ENCODE measurements around the gene CAPN1. TPM values are rescaled to one million over a fixed set of nuclear protein-coding genes. Genes with fewer than 3 reads are reported as not detected.

The CAPN1 gene
- polyA plus RNA-seq, 2 of the 4 experiments (the other 2 are of a cell fraction) = 63.7 to 93.1 TPM

- TF ChIP-seq MAX (IDR thresholded peaks at IDR 0.05) = no peak
These were observed 43.8 kb downstream of the CAPN1 start (continued) for GRCh38 chr11:65225279-65226102.

GRCh38 chr11:65226103-65226442, 44.3 kb downstream of the CAPN1 start:
- 86% methylated on average over 7 of the region's 7 CpGs for WGBS (ENCODE audit: missing lambda C conversion rate)
- ATAC-seq (no peak), FAIRE-seq (no peak)

More at GRCh38 chr11:65226103-65226442, 44.3 kb downstream of the CAPN1 start:
- ChIA-PET POLR2A (no interaction called here), CTCF (interaction anchor here (0.9 to 11.8 kb wide), 7 partner anchors 11 to 106 kb away, joined by 3 to 81 read pairs (median 4); no protein-coding TSS in a partner anchor)
- H3K9me3 ChIP-seq = no peaks in the 10 kb centered on the region
- no peak for TF ChIP-seq JUNB (IDR thresholded peaks at IDR 0.05)
- TF ChIP-seq EP300 (IDR thresholded peaks at IDR 0.05) = no peak
- no peak for TF ChIP-seq SMC3 (IDR thresholded peaks at IDR 0.05)
- no peak for TF ChIP-seq KDM1A (IDR thresholded peaks at IDR 0.05; ENCODE audit: low read depth)
- no peak for TF ChIP-seq PHF8 (IDR thresholded peaks at IDR 0.05; ENCODE audit: borderline replicate concordance, low read depth)
- no peak for TF ChIP-seq E2F6 (IDR thresholded peaks at IDR 0.05; ENCODE audit: borderline replicate concordance, low read depth)
- TF ChIP-seq HEYL (CRISPR knock-in tag; IDR thresholded peaks at IDR 0.05) = no peak
- no peak for TF ChIP-seq CTCF (IDR thresholded peaks at IDR 0.05)
- TF ChIP-seq USF2 (IDR thresholded peaks at IDR 0.05) = no peak
- no peak for TF ChIP-seq EHF (CRISPR knock-in tag; IDR thresholded peaks at IDR 0.05)
- no peak for TF ChIP-seq HOXB13 (CRISPR knock-in tag; IDR thresholded peaks at IDR 0.05; ENCODE audit: low read depth)
- TF ChIP-seq RFX5 (IDR thresholded peaks at IDR 0.05) = no peak
- TF ChIP-seq RAD21 (conservative IDR thresholded peaks at IDR 0.05 in 1 of 2, IDR thresholded peaks at IDR 0.05 in 1 of 2) = no peak
- TF ChIP-seq NPAS2 (CRISPR knock-in tag; IDR thresholded peaks at IDR 0.05; ENCODE audit: borderline replicate concordance) = no peak
- TF ChIP-seq REST (IDR thresholded peaks at IDR 0.05) = no peak
- no peak for DNase-seq (ENCODE audit: low read depth in 1 of 2, low spot score in 1 of 2)
- H3K4me3 ChIP-seq = no peak overlapping the region
- H3K4me1 ChIP-seq = peaks cover 9% of the 10 kb centered on the region
- H3K27ac ChIP-seq = peak overlapping the region in 1 of 2 experiments; percentile 45; a peak in 2 of 6 replicates
- H3K4me2 ChIP-seq = 0 out of 3 replicates have a peak overlapping the region, but pooled peaks have one; percentile 27

Data from A549 (cell line).